HG02798 (cell line): Measurements from ENCODE around the gene TNFRSF18.
"Not testable (repeated sequence)": the region's sequence is repeated elsewhere in the genome, so short reads cannot be mapped to it uniquely, and the experiment has no call there.

ENCODE experiments used
- ATAC-seq: cut with Tn5 transposase; IDR thresholded peaks from one replicate; pipeline ENCODE4 v1.9.1; 2021; ENCODE audit warnings: mild to moderate bottlenecking; ENCODE audit not compliant: unreplicated experiment, poor library complexity

The TNFRSF18 gene

GRCh38 chr1:1206376-1206965, at the start of gene TNFRSF18:
TNFRSF18 (minus strand) TSS chr1:1206592; CDS start chr1:1206571, 21 bp downstream.
- peak; percentile 31 for ATAC-seq

GRCh38 chr1:1255611-1256010, 49.2 kb upstream of the TNFRSF18 start:
- ATAC-seq, result no peak

- no peak for ATAC-seq
Measured at GRCh38 chr1:1255078-1255477, 48.7 kb upstream of the TNFRSF18 start.

- no peak for ATAC-seq
Measured at GRCh38 chr1:1254667-1254998, 48.2 kb upstream of the TNFRSF18 start.

DNA sequence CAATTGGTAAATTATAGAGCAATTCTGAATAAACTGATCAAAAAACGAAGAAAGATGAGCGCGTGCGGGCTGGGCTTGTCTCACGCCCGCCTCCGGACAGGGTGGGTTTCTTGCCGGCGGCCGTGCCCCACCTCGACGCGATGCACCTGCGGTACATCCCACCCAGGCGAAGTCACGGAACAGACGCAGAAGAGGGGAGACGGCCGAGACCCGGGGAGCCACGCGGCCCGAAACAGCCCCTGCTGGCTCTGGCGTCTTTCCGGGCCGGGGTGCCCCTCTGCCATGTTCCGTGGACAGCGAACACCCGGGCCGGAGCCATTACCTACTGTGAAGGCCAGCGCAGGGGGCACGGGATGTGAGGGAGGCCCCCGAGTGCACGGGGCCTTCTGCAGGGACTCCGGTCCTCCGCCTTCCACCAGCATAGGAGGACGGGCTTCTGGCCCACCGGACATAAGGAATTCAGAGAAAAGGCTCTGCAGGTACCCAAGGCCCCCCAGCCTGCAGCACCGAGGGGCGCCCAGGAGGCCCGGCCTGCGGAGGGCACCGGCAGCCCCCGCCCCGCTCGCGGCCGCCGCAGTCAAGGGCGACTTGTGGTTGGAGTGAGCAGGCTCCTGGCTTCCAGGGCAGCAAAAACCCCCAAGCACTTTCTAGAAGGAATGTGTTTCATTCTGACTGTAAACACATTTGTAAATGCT, 47.7 kb upstream of the TNFRSF18 start:
- ATAC-seq, result no peak

- ATAC-seq, result no peak
Measured at GRCh38 chr1:1253314-1253713, 46.9 kb upstream of the TNFRSF18 start.

- no peak for ATAC-seq
Measured at GRCh38 chr1:1250786-1251284, 44.4 kb upstream of the TNFRSF18 start.

DNA sequence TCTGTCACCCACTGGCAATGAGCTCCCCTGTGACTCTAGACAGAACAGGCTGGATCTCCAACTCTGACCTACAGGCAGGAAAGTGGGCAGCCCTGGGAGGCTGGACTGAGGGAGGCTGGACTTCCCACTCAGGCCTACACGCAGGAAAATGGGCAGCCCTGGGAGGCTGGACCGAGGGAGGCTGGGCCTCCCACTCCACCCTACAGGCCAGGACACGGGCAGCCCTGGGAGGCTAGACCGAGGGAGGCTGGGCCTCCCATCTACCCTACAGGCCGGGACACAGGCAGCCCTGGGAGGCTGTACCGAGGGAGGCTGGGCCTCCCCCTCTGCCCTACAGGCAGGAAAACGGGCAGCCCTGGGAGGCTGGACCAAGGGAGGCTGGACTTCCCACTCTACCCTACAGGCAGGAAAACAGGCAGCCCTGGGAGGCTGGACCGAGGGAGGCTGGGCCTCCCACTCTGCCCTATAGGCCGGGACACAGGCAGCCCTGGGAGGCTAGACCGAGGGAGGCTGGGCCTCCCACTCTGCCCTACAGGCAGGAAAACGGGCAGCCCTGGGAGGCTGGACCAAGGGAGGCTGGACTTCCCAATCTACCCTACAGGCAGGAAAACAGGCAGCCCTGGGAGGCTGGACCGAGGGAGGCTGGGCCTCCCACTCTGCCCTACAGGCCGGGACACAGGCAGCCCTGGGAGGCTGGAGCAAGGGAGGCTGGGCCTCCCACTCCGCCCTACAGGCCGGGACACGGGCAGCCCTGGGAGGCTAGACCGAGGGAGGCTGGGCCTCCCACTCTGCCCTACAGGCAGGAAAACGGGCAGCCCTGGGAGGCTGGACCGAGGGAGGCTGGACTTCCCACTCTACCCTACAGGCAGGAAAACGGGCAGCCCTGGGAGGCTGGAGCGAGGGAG, 41.9 kb upstream of the TNFRSF18 start:
- ATAC-seq, result not testable (repeated sequence)

GRCh38 chr1:1247341-1247913, 41.0 kb upstream of the TNFRSF18 start:
- ATAC-seq, result no peak

DNA sequence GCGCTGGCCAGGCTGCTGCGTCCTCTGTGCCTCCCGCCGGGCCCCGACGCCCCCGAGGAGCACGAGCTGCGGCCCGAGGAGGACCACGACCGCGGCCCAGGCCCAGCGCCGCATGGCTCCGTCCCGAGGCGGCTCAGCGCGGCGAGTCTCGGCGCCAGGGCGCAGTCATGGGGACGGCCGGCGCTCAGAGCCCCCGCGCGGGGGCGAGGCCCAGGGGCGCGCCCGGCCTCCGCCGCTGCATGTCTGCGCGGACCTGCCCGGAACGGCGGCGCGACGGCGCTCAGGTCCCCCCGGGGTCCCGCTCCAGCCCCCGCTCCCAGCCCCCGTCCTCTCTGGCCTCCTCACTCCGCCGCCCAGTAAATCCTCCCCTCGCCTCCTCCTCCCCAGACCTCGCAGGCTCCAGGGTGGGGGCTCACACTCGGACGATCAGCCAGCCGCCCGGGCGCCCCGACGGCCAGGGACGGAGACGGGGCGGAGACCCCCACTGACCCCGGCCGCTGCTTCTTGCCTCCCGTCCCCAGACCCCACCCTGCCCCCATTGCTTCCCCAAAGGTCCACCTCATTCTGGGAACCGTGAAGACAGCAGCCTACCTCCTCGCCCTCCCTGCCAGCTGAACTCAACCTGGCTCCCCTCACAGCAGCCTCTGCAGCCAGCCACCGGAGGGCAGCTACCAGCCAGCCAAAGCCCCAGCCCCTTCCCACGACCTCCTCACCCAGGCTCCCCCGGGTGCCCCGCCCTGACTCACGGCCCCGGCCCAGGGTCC, 40.4 kb upstream of the TNFRSF18 start, which contains the start of gene C1QTNF12:
C1QTNF12 (minus strand) TSS at position 146 of the 764 bp plus-strand sequence; CDS start at position 114, 32 bp downstream.
- ATAC-seq, result no peak

DNA sequence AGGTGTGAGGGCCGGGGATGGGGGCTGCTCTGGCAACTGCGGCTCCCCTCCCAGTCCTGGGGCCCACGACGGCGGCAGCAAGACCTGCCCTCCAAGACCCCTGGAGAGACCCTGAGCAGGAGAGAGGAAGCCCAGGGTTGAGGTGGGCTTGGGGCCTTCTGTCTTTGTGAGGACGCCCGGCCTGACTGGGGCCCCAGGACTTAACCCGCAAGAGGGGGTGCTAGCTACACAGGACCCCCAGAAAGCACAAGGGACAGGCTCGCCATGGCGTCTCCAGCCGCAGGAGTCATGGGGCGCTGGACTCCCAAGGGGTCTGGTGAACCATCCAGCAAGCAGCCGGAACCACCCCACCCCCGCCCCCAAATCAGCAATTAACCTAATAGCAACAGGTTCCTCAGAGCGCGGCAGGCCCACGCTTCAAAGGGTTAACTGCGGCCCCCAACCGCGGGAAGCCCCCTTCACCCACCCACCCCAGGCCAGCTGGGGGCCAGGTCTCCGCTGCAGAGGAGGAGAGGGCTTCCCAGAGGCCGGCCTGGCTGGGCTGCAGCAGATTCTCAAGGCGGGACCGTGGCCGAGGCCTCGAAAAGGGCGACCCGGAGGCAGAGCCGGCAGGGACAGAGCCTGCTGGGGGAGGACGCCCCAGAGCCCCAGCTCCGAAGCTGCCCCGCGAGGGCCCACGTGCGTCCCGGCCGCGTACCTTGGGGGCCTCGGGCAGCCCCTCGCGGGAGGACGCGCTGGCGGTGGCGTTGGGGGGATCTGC, 39.6 kb upstream of the TNFRSF18 start:
- ATAC-seq, result no peak

GRCh38 chr1:1245178-1245816, 38.9 kb upstream of the TNFRSF18 start:
- ATAC-seq, result no peak

DNA sequence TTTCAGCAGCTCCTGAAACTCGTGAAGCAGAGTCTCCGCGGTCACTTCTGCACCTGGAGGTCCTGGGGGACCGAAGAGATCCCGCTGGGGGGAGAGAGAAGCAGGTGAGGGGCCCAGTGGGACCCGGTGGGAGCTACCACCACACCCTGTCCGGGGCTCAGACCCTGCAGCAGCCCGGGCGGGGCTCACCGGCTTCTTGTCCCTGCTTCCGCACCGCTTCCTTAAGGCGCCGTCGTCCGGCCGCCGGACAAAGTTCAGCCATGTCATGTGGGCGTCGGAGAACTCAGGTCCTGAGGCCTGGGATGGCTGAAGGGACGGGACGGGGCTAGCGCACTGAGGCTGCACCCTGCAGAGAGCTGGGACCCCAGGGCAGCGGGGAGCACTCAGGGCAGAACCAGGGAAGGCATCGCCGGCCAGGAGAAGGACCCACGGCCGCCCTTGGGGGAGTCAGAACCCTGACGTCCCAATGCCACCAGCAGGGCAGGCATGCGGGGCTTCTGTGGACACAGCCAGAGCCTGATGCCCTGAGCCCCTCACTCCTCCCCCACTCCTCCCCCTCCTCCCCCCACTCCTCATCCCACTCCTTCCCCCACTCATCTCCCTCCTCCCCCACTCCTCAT, 37.9 kb upstream of the TNFRSF18 start:
- ATAC-seq, result no peak

GRCh38 chr1:1243807-1244191, 37.4 kb upstream of the TNFRSF18 start:
- ATAC-seq, result no peak

- no peak for ATAC-seq
Measured at GRCh38 chr1:1243266-1243660, 36.9 kb upstream of the TNFRSF18 start.

DNA sequence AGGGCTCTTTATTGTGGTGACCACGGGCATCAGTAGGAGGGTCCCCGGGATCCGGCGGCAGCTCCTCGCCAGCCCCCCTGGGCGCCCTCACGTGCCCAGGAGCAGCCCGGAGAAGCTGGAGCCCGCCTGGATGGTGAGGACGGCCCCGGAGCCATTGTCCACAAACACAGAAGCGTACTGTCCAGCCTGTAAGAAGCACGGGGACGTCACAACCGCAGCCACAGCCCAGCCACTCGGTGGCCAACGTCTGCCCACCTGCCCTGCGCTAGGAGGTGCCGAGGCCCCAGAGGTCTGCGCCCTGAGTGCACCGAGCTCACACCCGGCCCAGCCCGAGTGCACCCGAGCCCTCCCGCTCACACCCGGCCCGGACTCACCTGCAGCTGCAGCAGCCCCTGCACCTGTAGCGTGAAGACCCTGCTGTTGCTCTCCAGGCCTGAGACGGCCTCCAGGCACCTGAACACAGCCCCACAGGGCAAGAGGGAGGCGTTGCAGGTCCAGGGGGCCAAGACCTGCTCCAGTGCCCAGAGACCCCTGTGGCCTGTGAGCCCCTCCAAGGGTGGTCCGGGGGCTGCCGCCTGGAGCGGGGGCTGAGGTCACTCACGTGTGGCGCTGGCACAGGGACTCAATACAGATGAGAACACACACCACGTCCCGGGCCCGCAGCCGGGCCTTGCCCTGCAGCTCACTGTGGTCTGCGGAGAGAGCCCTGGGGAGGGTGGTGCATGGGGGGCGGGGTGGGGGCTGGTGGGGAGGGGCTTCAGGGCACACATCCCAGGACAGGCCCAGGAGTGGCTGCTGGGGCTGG, 36.3 kb upstream of the TNFRSF18 start:
- no peak for ATAC-seq

GRCh38 chr1:1241588-1242219, 35.3 kb upstream of the TNFRSF18 start:
- ATAC-seq, result no peak
